Endometrium (tissue), 2 donors: ENCODE measurements around the gene HTR3C.

Source experiments
- FAIRE-seq: peaks from 2 replicates; lab custom pipeline; 2012; peaks lifted over from hg19 to GRCh38; lab: Jason Lieb, UNC
- donor health status: control.
- donor health status: control.

Gene HTR3C

GRCh38 chr3:184092199-184092598 lies 39.4 kb downstream of the HTR3C start:
- no peak for FAIRE-seq

DNA sequence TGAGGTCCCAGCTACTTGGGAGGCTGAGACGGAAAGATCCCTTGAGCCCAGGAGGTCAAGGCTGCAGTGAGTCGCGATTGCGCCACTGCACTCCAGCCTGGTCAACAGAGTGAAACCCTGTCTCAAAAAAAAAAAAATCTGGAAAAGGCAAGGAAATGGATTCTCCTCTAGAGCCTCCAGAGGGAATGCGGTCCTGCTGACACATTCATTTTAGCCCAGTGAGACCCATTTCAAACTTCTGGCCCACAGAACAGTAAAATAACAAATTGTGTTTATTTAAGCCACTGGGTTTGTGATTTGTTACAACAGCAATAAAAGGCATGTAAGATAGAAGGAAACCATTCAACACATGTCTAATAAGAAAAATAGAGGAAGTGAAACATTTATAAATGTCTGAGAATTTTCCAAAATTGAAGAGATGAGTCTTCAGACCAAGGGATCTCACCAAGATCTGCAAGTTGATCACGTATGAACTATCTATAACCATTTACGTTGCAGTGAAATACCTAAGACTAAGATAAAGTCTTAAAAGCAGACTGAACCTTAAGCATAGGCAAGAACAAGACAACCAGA lies 44.0 kb downstream of the HTR3C start, which contains the start of gene HTR3E:
Gene HTR3E, plus strand, starts transcription at position 254 of the 573 bp plus-strand sequence. CDS start 466 bp downstream, outside the sequence.
- FAIRE-seq = no peak

GRCh38 chr3:184097556-184097955 lies 44.7 kb downstream of the HTR3C start:
- FAIRE-seq = no peak

DNA sequence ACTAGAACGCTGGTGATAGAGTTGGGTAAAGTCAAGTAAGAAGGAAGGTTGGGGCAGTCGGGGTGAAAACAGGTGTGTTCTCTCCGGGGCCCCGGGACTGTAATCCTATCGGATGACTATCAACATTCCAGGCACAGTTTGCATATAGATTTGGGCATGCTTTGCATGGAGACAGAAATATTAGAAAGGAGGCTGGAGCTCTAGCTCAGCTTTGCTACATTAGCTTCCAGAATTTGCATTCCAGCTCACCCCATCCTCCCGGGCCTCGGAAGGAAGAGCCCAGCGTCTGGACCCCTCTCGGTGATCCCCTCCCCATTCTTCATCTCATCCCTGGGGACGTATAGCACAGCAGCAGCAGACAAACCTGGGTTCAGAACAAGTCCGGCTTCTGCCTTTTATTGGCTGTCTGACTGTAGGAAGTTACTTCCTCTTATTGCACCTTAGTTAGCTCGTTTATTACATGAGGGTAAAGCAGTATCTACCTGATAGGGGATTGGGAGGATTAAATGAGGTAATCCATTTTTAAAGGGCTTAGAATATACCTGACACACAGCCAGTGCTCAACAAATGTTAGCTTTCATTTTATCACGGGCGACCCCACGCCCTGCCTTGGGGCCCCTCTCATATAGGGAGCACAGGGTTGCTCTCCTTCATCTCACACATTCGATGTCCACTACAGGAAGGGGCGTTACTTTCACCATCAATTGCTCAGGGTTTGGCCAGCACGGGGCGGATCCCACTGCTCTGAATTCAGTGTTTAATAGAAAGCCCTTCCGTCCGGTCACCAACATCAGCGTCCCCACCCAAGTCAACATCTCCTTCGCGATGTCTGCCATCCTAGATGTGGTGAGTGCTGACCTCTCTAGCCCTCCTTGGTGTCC lies 47.2 kb downstream of the HTR3C start:
- FAIRE-seq = no peak
